HCT116 (cell line): Measurements from ENCODE around the gene CYP2U1.

ENCODE experiments used
- EZH2 ChIP-seq: fragments of 200-600 bp; sonication (generic); IDR thresholded peaks from 2 replicates; pipeline ENCODE4 v1.6.1; 2017; ENCODE audit warnings: antibody characterized with exemption, mixed run types
- RAD21 ChIP-seq: IDR thresholded peaks from 2 replicates; pipeline ENCODE4 v1.6.1; 2012; ENCODE audit warnings: low read depth, mild to moderate bottlenecking

GRCh38 chr4:107906458-107907100 lies 24.8 kb upstream of the CYP2U1 start:
- no peak for TF ChIP-seq EZH2
- no peak for TF ChIP-seq RAD21
